ENCODE measurements around the gene SLC34A1. TPM values are rescaled to one million over a fixed set of nuclear protein-coding genes. Genes with fewer than 3 reads are reported as not detected.
A peak's percentile ranks its signal among the peaks of the same experiment; 100 is the strongest.
"Not testable (repeated sequence)": the region's sequence is repeated elsewhere in the genome, so short reads cannot be mapped to it uniquely, and the experiment has no call there.

Gene SLC34A1
- total and polyA plus RNA-seq, 8 donors = not detected

DNA sequence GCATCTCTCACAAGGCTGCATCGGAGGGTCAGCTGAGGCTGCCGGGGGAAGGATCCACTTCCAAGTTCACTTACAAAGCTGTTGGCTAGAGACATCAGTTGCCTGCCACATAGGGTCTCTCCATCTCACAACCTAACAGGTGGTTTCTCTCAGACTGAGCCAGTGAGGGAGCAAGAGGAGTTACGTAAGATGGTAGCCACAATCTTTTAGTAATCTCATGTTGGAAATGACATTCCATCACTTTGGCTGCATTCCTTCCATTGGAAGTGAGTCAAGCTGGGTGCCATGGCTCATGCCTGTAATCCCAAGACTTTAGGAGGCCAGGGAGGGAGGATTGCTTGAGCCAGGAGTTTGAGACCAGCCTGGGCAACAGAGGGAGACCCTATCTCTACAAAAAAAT is 34.8 kb downstream of the SLC34A1 start:
- intact Hi-C loops (cut with DNase I) = no loop called here
- Histone ChIP-seq H3K9me3 (no peaks in the 10 kb centered on the region), H3K27me3 (no peaks in the 10 kb centered on the region), H3K27ac (no peak overlapping the region), H3K36me3 (no peaks in the 10 kb centered on the region), H3K4me1 (no peaks in the 10 kb centered on the region), H3K4me3 (no peak overlapping the region)
- no peak for FAIRE-seq
- TF ChIP-seq, protein P1, sequence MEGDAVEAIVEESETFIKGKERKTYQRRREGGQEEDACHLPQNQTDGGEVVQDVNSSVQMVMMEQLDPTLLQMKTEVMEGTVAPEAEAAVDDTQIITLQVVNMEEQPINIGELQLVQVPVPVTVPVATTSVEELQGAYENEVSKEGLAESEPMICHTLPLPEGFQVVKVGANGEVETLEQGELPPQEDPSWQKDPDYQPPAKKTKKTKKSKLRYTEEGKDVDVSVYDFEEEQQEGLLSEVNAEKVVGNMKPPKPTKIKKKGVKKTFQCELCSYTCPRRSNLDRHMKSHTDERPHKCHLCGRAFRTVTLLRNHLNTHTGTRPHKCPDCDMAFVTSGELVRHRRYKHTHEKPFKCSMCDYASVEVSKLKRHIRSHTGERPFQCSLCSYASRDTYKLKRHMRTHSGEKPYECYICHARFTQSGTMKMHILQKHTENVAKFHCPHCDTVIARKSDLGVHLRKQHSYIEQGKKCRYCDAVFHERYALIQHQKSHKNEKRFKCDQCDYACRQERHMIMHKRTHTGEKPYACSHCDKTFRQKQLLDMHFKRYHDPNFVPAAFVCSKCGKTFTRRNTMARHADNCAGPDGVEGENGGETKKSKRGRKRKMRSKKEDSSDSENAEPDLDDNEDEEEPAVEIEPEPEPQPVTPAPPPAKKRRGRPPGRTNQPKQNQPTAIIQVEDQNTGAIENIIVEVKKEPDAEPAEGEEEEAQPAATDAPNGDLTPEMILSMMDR (IDR thresholded peaks at IDR 0.05) = no peak
- WGBS, 2 donors = 84 to 86% methylated on average over 3 of the region's 3 CpGs
- ATAC-seq = no peak
- no peak for DNase-seq

DNA sequence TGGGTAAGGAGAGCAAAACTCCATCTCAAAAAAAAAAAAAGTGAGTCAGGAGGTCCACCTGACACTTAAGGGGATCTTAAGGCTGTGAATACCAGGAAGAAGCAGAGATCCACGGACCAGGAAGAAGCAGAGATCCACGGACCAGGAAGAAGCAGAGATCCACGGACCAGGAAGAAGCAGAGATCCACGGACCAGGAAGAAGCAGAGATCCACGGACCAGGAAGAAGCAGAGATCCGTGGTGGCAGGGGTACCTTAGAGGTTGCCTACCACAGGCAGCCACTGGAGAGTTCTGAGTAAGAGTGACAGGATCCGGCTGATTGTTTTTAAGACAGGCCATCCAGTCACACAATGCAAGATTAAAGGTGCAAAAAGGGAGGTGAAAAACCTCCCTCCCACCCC is 36.2 kb downstream of the SLC34A1 start:
- 51 to 55% methylated on average over 7 of the region's 7 CpGs for WGBS, 2 donors
- H3K9me3 ChIP-seq; H3K4me3 ChIP-seq; DNase-seq; H3K27ac ChIP-seq; ATAC-seq; FAIRE-seq; intact Hi-C loops (cut with DNase I); H3K27me3 ChIP-seq; H3K4me1 ChIP-seq; H3K36me3 ChIP-seq: not testable (repeated sequence)

DNA sequence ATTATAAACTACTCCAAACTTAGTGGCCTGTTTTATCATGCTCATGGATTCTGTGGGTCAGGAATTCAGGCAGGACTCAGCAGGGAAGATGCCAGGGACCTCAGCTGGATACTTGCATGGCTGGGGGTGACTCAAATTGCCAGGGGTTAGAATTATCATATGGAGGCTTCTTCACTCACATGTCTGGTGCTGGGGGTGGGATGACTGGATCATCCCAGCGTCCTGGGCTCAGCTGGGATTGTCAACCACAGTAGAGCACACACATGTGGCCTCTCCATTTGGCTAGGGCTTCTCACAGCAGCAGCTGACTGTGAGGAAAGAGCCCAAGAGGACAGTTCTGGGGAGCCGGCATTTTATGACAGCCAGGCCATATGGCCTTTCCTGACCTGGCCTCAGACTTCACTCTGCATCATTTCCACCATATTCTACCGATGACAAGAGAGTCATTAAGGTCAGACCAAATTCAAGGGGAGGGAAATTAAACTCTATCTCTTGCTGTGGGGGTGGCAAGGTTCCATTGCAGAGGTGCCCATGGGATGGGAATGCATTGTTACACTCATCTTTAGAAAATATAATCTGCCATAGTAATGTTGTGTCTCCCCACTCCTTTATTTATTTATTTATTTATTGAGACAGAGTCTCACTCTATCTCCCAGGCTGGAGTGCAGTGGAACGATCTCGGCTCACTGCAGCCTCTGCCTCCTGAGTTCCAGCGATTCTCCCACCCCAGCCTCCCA is 37.0 kb downstream of the SLC34A1 start:
- H3K27me3 ChIP-seq = no peaks in the 10 kb centered on the region
- DNase-seq (no peak), ATAC-seq (no peak), FAIRE-seq (no peak)
- TF ChIP-seq, protein P1 (IDR thresholded peaks at IDR 0.05) = no peak
- 74 to 78% methylated on average over 6 of the region's 6 CpGs for WGBS, 2 donors
- no peaks in the 10 kb centered on the region for H3K36me3 ChIP-seq
- H3K27ac ChIP-seq = no peak overlapping the region
- intact Hi-C loops (cut with DNase I) = no loop called here
- H3K4me1 ChIP-seq = peaks cover 0 to 5% (median 0%) of the 10 kb centered on the region in 3 donors
- H3K9me3 ChIP-seq = no peaks in the 10 kb centered on the region
- no peak overlapping the region for H3K4me3 ChIP-seq

DNA sequence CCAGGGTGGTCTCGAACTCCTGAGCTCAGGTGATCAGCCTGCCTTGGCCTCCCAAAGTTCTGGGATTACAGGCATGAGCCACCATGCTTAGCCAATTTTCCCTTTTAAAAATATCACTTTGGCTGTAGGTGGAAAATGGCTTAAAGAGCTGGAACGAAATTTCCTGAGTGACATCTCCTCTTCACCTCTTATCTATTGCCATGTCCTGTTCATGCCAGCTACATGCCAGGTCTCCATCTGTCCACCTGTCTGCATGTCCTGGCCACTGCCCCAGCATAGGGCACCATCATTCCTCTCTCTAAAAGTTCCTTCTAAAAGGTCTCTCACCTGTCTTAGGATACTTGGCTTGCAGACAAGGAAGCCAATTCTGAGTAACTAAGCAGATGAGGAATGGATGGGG is 39.4 kb downstream of the SLC34A1 start:
- Histone ChIP-seq H3K27ac (no peak overlapping the region), H3K9me3 (no peaks in the 10 kb centered on the region), H3K4me3 (no peak overlapping the region), H3K36me3 (no peaks in the 10 kb centered on the region), H3K4me1 (peaks cover 0 to 13% (median 4%) of the 10 kb centered on the region in 3 donors), H3K27me3 (no peaks in the 10 kb centered on the region)
- DNase-seq (no peak), ATAC-seq (no peak), FAIRE-seq (no peak)
- 62 to 79% methylated on average over 2 of the region's 2 CpGs for WGBS, 2 donors
- intact Hi-C loops (cut with DNase I) = no loop called here
- TF ChIP-seq, protein P1 (IDR thresholded peaks at IDR 0.05) = no peak

DNA sequence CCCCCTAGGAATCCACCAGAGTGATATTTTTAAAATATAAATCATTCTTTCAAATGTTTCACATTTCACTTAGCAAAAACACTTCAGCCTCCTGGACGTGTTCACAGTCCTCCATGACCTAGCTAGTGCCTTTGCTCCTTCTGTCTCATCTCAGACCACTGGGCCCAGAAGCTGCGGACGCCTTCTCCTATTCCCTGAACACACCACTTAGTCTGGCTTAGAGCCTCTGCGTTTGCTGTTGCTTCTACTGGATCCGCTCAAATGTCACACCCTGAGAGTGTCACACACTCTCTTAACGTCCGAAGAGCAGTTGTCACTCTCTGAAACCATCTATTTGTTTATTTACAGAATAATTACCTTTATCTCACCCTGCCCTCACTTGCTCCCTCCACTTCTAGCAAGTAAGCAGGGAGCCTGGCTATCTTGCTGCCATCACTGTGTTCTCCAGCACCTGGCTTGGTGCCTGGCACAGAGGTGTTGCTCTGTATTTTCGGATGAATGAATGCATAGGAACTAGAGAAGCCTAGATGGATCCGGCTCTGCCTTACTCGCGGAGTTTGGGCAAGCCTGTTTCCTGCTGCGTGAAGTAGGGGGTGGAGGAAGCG is 41.1 kb downstream of the SLC34A1 start:
- no peaks in the 10 kb centered on the region for H3K36me3 ChIP-seq
- no peak for ATAC-seq
- H3K4me1 ChIP-seq = peaks cover 0 to 13% (median 4%) of the 10 kb centered on the region in 3 donors
- no peak for DNase-seq
- no peak for FAIRE-seq
- WGBS, 2 donors = 38 to 39% methylated on average over 13 of the region's 13 CpGs
- intact Hi-C loops (cut with DNase I) = no loop called here
- H3K27me3 ChIP-seq = no peaks in the 10 kb centered on the region
- peak overlapping the region; percentile 80 to 95 (median 85) for H3K27ac ChIP-seq
- peak overlapping the region; percentile 23 to 56 (median 46) for H3K4me3 ChIP-seq
- no peaks in the 10 kb centered on the region for H3K9me3 ChIP-seq
- TF ChIP-seq, protein P1 (IDR thresholded peaks at IDR 0.05) = no peak

Data from pancreas (tissue), 10 donors.